WI38 (cell line): ENCODE results near the gene IPO9.

Experiments
- H3K4me3 ChIP-seq: 2 replicates; pipeline ENCODE4 v1.5.1; 2011; ENCODE audit warnings: low read depth, mild to moderate bottlenecking, control low read depth, low read length
- TF ChIP-seq, protein P1 (sequence below): IDR thresholded peaks from 2 replicates; pipeline ENCODE4 v1.5.1; 2012; ENCODE audit warnings: low read depth, mild to moderate bottlenecking, control low read depth, low read length

The IPO9 gene

DNA sequence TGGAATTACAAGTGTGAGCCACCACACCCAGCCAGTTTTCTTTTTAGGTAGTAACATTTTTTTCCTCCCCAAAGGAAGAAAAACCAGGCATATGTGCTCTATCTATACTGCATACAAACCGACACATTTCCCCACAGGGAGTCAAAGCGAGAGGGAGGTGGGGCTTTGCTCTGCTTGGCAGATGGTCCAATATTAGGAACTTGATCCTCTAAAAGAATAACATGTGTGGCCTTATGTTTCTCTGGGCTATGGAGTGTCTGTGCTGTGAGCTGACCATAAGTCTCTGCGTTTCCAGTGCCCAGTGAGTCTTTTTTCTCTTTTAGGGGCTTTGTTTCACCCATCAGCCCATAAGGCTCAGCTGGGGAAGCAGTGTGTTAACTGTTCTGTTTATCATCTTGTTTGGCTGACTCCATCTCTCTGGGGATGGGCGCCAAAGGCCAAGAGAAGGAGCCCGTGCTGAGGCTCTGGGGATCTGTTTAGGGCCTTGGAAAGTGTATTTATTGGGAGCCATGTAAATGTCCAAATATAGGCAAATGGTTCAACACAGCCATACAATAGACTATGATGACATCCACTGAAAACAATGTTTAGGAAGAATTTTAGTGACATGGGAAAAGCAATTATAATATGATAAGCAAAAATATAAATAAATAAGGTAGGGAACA lies 97.2 kb downstream of the IPO9 start:
- H3K4me3 ChIP-seq = no peak overlapping the region
- TF ChIP-seq, protein P1, sequence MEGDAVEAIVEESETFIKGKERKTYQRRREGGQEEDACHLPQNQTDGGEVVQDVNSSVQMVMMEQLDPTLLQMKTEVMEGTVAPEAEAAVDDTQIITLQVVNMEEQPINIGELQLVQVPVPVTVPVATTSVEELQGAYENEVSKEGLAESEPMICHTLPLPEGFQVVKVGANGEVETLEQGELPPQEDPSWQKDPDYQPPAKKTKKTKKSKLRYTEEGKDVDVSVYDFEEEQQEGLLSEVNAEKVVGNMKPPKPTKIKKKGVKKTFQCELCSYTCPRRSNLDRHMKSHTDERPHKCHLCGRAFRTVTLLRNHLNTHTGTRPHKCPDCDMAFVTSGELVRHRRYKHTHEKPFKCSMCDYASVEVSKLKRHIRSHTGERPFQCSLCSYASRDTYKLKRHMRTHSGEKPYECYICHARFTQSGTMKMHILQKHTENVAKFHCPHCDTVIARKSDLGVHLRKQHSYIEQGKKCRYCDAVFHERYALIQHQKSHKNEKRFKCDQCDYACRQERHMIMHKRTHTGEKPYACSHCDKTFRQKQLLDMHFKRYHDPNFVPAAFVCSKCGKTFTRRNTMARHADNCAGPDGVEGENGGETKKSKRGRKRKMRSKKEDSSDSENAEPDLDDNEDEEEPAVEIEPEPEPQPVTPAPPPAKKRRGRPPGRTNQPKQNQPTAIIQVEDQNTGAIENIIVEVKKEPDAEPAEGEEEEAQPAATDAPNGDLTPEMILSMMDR = no peak

GRCh38 chr1:201928266-201928665 lies 99.3 kb downstream of the IPO9 start:
- no peak overlapping the region for H3K4me3 ChIP-seq
- TF ChIP-seq, protein P1 = no peak

GRCh38 chr1:201930137-201930536 lies 101.2 kb downstream of the IPO9 start:
- TF ChIP-seq, protein P1 = no peak
- H3K4me3 ChIP-seq = no peak overlapping the region

DNA sequence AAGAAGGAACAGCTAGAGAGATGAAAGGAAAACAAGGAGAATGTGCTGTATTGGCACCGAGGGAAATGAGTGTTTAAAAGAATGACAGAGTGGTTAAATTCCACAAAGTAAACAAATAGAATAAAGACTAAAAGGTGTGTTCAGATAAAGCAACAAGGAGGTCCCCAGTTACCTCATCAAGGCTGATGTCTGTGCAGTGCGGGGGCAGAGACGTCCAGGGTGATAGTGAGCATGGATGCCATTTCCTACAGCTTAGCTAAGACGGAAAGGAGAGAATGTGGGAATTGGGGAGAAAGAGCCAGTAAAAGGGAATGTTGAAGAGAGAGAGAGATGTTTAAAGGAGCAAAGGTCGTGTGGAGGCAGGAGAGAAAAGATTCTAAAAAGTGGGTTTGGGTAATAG lies 101.8 kb downstream of the IPO9 start:
- H3K4me3 ChIP-seq = no peak overlapping the region
- TF ChIP-seq, protein P1 = no peak
